GM18498 (cell line): ENCODE measurements around the gene SYNM.

Experiments
- ATAC-seq: cut with Tn5 transposase; IDR thresholded peaks from one replicate; pipeline ENCODE4 v1.9.1; 2021; ENCODE audit warnings: mild to moderate bottlenecking, moderate library complexity; ENCODE audit not compliant: unreplicated experiment

SYNM gene

GRCh38 chr15:99165020-99165790 lies 60.3 kb downstream of the SYNM start:
- ATAC-seq, result no peak

DNA sequence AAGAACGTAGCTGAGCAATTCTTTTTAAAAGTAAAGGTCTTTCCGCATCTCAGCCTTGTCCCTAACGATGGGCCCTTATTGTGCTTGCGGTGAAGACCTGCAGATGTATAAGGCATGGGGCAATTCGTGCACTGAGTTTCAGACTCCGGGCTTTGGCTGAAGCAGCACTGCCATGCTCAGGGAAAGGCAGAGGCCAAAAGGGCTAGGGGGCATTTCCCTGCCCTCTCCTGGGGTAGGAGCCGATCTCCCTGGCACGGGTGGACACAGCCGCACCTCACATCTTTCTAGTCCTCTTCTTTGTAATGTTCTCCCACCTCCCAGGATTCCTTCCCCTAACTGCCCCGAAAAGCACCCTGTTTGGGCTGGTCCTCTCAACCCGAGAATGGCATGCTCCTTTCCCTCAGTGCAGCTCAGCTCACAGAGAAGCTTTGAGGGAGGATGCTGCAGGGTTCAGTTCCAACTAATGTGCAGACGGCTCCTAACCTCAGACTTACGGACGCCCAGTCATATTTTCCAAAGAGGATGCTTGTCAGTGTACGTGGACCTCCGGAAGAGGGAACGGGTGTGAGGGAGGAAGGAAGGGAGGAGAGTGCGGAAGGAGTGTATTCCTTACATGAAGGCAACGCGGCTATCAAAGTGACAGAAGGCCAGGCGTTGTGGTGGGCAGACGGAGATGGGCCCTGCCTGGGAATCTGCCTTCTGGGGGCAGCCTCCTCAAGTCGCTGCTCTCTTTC lies 61.2 kb downstream of the SYNM start:
- ATAC-seq, result no peak

DNA sequence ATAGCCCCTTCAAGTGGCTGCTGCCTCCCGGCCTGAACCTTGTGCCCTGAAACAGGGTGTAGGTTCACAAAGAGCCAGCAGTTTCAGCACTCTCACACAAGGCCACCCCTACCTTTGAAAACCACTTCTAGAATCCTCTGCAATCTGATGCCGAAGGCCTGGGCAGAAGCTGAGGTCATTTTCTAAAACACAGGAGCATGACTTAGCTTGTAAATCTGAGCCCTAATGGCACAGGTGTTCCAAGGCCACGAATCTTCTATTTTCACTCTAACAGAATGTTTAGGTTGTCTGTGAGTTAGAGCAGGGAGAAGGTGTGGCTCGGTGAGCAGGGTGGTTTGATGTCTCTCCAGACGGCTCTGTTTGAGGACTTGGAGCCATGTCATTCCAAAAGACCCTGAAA lies 62.3 kb downstream of the SYNM start:
- no peak for ATAC-seq

DNA sequence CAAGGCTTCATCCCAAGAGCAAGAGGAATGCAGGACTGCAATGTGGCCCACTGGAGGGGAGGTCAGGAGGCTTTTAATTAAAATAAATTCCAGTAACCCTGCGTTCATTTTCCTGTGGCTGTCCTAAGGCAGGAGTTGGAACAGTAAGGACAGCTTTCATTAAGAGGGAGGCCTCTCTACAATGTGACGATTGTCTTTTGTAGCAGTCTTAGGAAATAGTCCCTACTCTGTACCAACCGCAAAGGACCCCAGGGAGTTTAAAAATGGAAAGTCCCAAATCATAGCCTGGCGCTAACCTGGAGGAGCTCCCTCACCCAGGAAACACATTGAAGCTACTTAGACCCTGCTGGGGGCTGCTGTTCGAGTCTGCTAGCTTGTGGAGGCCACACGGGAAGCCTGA lies 62.8 kb downstream of the SYNM start:
- ATAC-seq, result no peak

- no peak for ATAC-seq
Measured at GRCh38 chr15:99168601-99169580, 64.0 kb downstream of the SYNM start.

- no peak for ATAC-seq
Measured at GRCh38 chr15:99169769-99170311, 65.0 kb downstream of the SYNM start.

GRCh38 chr15:99170476-99171065 lies 65.7 kb downstream of the SYNM start:
- no peak for ATAC-seq

- no peak for ATAC-seq
Measured at GRCh38 chr15:99172171-99172570, 67.3 kb downstream of the SYNM start.

DNA sequence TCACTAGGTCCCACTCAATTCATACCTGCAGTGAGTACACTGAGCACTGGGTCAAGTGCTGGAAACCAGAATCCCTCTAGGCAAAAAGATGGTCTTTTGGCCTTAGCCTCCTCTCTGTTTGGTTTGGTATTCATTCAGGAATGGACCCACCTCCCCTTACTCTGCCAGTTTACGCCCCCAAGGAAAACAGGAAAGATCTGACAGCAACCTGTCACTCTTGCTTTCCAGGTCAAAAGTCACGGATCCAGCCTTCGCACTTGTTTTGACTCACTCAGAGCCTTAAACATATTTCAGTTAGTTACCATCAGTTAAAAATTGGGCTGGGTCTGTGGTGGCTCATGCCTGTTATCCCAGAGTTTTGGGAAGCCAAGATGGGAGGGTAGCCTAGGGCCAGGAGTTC lies 68.1 kb downstream of the SYNM start:
- ATAC-seq, result no peak

DNA sequence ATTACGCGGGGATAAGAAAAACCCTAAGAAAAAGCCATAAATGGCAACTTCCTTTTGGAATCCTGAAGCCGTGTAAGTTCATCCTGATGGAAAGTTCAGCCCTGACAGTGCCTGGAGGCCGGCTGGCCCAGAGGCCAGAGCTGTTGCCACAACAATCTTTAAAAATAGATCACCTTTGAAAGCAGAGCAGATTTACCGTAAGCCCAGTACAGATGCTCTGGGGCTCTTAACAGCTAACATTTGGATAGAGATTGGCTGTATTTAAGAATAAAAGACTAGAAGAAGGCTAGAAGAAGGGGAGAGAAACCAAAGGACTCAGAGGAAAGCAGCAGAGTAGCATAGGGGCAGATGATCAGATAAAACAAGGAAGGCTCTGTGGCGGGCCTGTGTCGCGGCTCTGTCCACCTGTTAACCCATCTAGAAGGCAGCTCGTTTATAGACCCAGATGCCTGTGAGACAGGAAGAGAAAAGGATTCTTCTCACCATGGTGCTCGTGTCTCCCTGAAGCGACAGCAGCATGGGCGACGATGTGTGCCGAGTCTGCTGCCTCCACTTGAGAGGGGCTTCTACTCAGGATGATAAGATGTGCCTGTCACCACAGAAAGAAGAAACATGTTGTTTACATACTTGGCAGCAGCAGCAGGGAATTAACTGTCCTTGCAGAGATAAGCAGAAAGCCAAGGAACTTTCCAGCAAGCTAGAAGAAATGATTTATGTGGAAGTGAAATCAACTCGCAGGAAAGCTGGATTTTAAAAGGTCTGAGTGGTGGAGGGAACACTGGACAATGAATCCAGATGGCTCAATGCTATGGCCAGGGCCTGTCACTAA lies 69.9 kb downstream of the SYNM start:
- no peak for ATAC-seq

- no peak for ATAC-seq
Measured at GRCh38 chr15:99176757-99177156, 71.9 kb downstream of the SYNM start.

DNA sequence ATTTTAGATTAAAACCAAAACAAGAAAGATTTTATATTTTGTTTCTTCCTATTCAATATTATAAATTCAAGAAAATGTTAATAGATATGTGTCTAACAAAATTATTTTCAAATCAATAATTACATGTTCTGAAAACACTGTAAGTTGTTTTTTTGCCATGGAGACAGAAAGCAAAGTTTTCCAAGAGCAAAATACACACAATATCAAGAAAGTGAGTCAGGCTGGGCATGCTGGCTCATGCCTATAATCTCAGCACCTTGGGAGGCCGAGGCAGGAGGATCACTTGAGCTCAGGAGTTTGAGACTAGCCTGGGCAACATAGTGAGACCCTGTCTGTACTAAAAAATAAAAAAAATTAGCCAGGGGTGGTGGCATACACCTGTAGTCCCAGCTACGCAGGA lies 72.8 kb downstream of the SYNM start:
- ATAC-seq, result no peak

GRCh38 chr15:99180086-99180963 lies 75.4 kb downstream of the SYNM start:
- no peak for ATAC-seq

DNA sequence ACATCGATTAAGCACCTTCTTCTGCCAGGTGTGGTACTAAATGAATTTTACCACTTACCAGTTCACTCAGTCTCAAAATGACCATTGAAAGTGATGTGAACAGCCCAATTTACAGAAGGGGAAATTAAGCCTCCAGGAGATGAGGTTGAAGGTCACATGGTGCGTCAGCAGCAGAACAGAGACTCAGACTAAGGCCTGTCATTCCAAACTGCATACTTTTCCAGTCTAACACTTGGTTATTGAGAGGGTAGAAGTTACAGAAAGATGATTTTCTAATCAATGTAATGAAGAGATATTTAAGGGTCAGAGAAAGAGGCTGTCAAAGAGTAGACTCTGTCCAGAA lies 76.1 kb downstream of the SYNM start:
- no peak for ATAC-seq

- no peak for ATAC-seq
Measured at GRCh38 chr15:99181545-99181971, 76.7 kb downstream of the SYNM start.

GRCh38 chr15:99182791-99183190 lies 77.9 kb downstream of the SYNM start:
- ATAC-seq, result no peak
